Loucy (cell line): ENCODE data around the gene RNF126.
A peak's percentile ranks its signal among the peaks of the same experiment; 100 is the strongest.

Experiments
- H2AFZ ChIP-seq: fragments of 200-600 bp; sonication (generic); 2 replicates; pipeline ENCODE4 v1.6.0; 2016; ENCODE audit warnings: antibody characterized with exemption, mild to moderate bottlenecking, low read length, moderate library complexity
- H3F3A ChIP-seq: fragments of 200-600 bp; 2 replicates; pipeline ENCODE4 v1.6.0; 2016; ENCODE audit warnings: antibody characterized with exemption, low read depth, mild to moderate bottlenecking
- H3K27me3 ChIP-seq: fragments of 200-600 bp; sonication (generic); 2 replicates; pipeline ENCODE4 v1.6.1; 2014; ENCODE audit warnings: low read length, mild to moderate bottlenecking; ENCODE audit not compliant: insufficient read depth, poor library complexity, severe bottlenecking
- H3K36me3 ChIP-seq: fragments of 200-600 bp; sonication (generic); 2 replicates; pipeline ENCODE4 v1.6.1; 2016; ENCODE audit warnings: low read length; ENCODE audit not compliant: insufficient read depth
- H3K4me1 ChIP-seq: fragments of 200-600 bp; sonication (generic); 2 replicates; pipeline ENCODE4 v1.5.1; 2014; ENCODE audit warnings: low read length, mild to moderate bottlenecking; ENCODE audit not compliant: insufficient read depth, poor library complexity, severe bottlenecking
- H3K4me2 ChIP-seq: fragments of 200-600 bp; sonication (generic); 2 replicates; pipeline ENCODE4 v1.6.0; 2014; ENCODE audit warnings: antibody characterized with exemption, low read length, low read depth, mild to moderate bottlenecking; ENCODE audit not compliant: poor library complexity, severe bottlenecking
- H3K4me3 ChIP-seq: fragments of 200-600 bp; sonication (generic); 2 replicates; pipeline ENCODE4 v1.5.1; 2014; ENCODE audit warnings: low read length, mild to moderate bottlenecking, mixed read lengths; ENCODE audit not compliant: poor library complexity, severe bottlenecking
- H3K79me2 ChIP-seq: fragments of 200-600 bp; sonication (generic); 2 replicates; pipeline ENCODE4 v1.6.1; 2014; ENCODE audit warnings: low read length; ENCODE audit not compliant: insufficient read depth
- H3K9ac ChIP-seq: fragments of 200-600 bp; sonication (generic); 2 replicates; pipeline ENCODE4 v1.6.0; 2014; ENCODE audit warnings: mild to moderate bottlenecking, low read depth, low read length, moderate library complexity; ENCODE audit not compliant: poor library complexity, severe bottlenecking
- H3K9me2 ChIP-seq: fragments of 200-600 bp; sonication (generic); replicated peaks from 2 replicates; pipeline ENCODE4 v1.6.1; 2016; ENCODE audit warnings: low read depth, low read length, mixed read lengths
- H3K9me3 ChIP-seq: fragments of 200-600 bp; sonication (generic); 2 replicates; pipeline ENCODE4 v1.6.1; 2014; ENCODE audit warnings: mild to moderate bottlenecking, antibody characterized with exemption, low read length, low read depth; ENCODE audit not compliant: insufficient read depth
- H4K20me1 ChIP-seq: fragments of 200-600 bp; sonication (generic); 2 replicates; pipeline ENCODE4 v1.6.0; 2014; ENCODE audit warnings: antibody characterized with exemption, low read length, mild to moderate bottlenecking; ENCODE audit not compliant: insufficient read depth, poor library complexity, severe bottlenecking
- EZH2phosphoT487 ChIP-seq: fragments of 200-600 bp; IDR thresholded peaks from 2 replicates; pipeline ENCODE4 v1.6.1; 2018; ENCODE audit warnings: antibody characterized with exemption, mild to moderate bottlenecking, moderate library complexity, borderline replicate concordance
- TF ChIP-seq, protein P1 (sequence below): fragments of 200-600 bp; sonication (generic); conservative IDR thresholded peaks from 2 replicates; pipeline ENCODE4 v1.5.1; 2014; ENCODE audit warnings: mild to moderate bottlenecking, antibody characterized with exemption, low read length

The RNF126 gene

GRCh38 chr19:679418-680286, 16.6 kb upstream of the RNF126 start:
- H3F3A ChIP-seq = no peaks in the 10 kb centered on the region
- H3K9ac ChIP-seq = peak overlapping the region; percentile 77
- peak overlapping the region; percentile 85 for H3K4me3 ChIP-seq
- no peaks in the 10 kb centered on the region for H3K9me2 ChIP-seq
- H3K27me3 ChIP-seq = no peaks in the 10 kb centered on the region
- H2AFZ ChIP-seq = peak overlapping the region; percentile 84; the same call in 1 of the 2 replicates
- H3K4me2 ChIP-seq = peak overlapping the region; percentile 69
- H3K9me3 ChIP-seq = no peaks in the 10 kb centered on the region
- no peak for TF ChIP-seq EZH2phosphoT487
- TF ChIP-seq, protein P1, sequence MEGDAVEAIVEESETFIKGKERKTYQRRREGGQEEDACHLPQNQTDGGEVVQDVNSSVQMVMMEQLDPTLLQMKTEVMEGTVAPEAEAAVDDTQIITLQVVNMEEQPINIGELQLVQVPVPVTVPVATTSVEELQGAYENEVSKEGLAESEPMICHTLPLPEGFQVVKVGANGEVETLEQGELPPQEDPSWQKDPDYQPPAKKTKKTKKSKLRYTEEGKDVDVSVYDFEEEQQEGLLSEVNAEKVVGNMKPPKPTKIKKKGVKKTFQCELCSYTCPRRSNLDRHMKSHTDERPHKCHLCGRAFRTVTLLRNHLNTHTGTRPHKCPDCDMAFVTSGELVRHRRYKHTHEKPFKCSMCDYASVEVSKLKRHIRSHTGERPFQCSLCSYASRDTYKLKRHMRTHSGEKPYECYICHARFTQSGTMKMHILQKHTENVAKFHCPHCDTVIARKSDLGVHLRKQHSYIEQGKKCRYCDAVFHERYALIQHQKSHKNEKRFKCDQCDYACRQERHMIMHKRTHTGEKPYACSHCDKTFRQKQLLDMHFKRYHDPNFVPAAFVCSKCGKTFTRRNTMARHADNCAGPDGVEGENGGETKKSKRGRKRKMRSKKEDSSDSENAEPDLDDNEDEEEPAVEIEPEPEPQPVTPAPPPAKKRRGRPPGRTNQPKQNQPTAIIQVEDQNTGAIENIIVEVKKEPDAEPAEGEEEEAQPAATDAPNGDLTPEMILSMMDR = no peak
- H3K4me1 ChIP-seq = peaks cover 15% of the 10 kb centered on the region
- H3K79me2 ChIP-seq = peaks cover 7% of the 10 kb centered on the region; the same call in 1 of the 2 replicates
- H3K36me3 ChIP-seq = no peaks in the 10 kb centered on the region
- H4K20me1 ChIP-seq = no peaks in the 10 kb centered on the region

GRCh38 chr19:678791-679388, 15.9 kb upstream of the RNF126 start:
- Histone ChIP-seq H3K9ac (peak overlapping the region; percentile 77), H3K4me1 (peaks cover 15% of the 10 kb centered on the region), H3K4me3 (peak overlapping the region; percentile 85), H3K36me3 (no peaks in the 10 kb centered on the region), H3K4me2 (peak overlapping the region; percentile 69), H3K9me2 (no peaks in the 10 kb centered on the region), H4K20me1 (no peaks in the 10 kb centered on the region), H2AFZ (no peak overlapping the region), H3K27me3 (no peaks in the 10 kb centered on the region), H3K79me2 (peaks cover 7% of the 10 kb centered on the region; the same call in 1 of the 2 replicates), H3F3A (no peaks in the 10 kb centered on the region), H3K9me3 (no peaks in the 10 kb centered on the region)
- TF ChIP-seq, protein P1 = no peak
- TF ChIP-seq EZH2phosphoT487 = no peak

GRCh38 chr19:677601-678436, 14.8 kb upstream of the RNF126 start:
- Histone ChIP-seq H3K4me3 (no peak overlapping the region), H3K9me2 (no peaks in the 10 kb centered on the region), H3K9ac (no peak overlapping the region), H3K36me3 (no peaks in the 10 kb centered on the region), H3K9me3 (no peaks in the 10 kb centered on the region), H3F3A (no peaks in the 10 kb centered on the region), H3K79me2 (peaks cover 7% of the 10 kb centered on the region; the same call in 1 of the 2 replicates), H3K4me2 (no peak overlapping the region), H3K27me3 (no peaks in the 10 kb centered on the region), H4K20me1 (no peaks in the 10 kb centered on the region), H3K4me1 (peaks cover 15% of the 10 kb centered on the region), H2AFZ (no peak overlapping the region)
- TF ChIP-seq, protein P1 = no peak
- TF ChIP-seq EZH2phosphoT487 = no peak
